Activated CD8-positive, alpha-beta memory T cell treated with anti-CD3 and anti-CD28 coated beads, Interleukin-2, amount 50 U/mL, for 1 hour (primary cell): ENCODE measurements around the gene TAF3.

ENCODE experiments used
- DNase-seq: peaks from one replicate; pipeline ENCODE4 v3.0.0-alpha.2; 2020; ENCODE audit errors: extremely low read depth

Gene TAF3

GRCh38 chr10:8034466-8035005, 216.2 kb downstream of the TAF3 start:
- no peak for DNase-seq

- DNase-seq: no peak
These were observed 216.8 kb downstream of the TAF3 start for GRCh38 chr10:8035006-8035640.

- no peak for DNase-seq
These were observed 217.6 kb downstream of the TAF3 start for GRCh38 chr10:8035641-8036470.

- no peak for DNase-seq
These were observed 218.3 kb downstream of the TAF3 start for GRCh38 chr10:8036506-8037198.

GRCh38 chr10:8037199-8037801, 219.0 kb downstream of the TAF3 start:
- no peak for DNase-seq

- no peak for DNase-seq
These were observed 219.9 kb downstream of the TAF3 start for GRCh38 chr10:8037941-8038894.

- no peak for DNase-seq
These were observed 221.1 kb downstream of the TAF3 start for GRCh38 chr10:8039321-8039881.

- no peak for DNase-seq
These were observed 222.3 kb downstream of the TAF3 start for GRCh38 chr10:8040651-8041050.

- no peak for DNase-seq
These were observed 223.1 kb downstream of the TAF3 start for GRCh38 chr10:8041284-8041991.

- no peak for DNase-seq
These were observed 223.9 kb downstream of the TAF3 start for GRCh38 chr10:8041992-8042720.

GRCh38 chr10:8042721-8043568, 224.6 kb downstream of the TAF3 start:
- DNase-seq: no peak

- no peak for DNase-seq
These were observed 225.4 kb downstream of the TAF3 start for GRCh38 chr10:8043569-8044306.

- no peak for DNase-seq
These were observed 226.1 kb downstream of the TAF3 start for GRCh38 chr10:8044331-8044907.

GRCh38 chr10:8044908-8045725, 226.8 kb downstream of the TAF3 start:
- no peak for DNase-seq

- DNase-seq: no peak
These were observed 227.6 kb downstream of the TAF3 start for GRCh38 chr10:8045726-8046494.
